ENCODE data around the gene CDC42EP2.

CDC42EP2 gene

GRCh38 chr11:65291613-65292012 lies 23.1 kb upstream of the CDC42EP2 start:
- peaks cover 50% of the 10 kb centered on the region for H3K36me3 Mint-ChIP-seq (ENCODE audit: low read depth)
- peaks cover 2% of the 10 kb centered on the region for H3K4me1 Mint-ChIP-seq (ENCODE audit: low read depth)
- H3K27ac Mint-ChIP-seq = no peak overlapping the region
- H3K4me3 Mint-ChIP-seq = no peak overlapping the region
- no peaks in the 10 kb centered on the region for H3K9me3 Mint-ChIP-seq
- no peaks in the 10 kb centered on the region for H3K27me3 Mint-ChIP-seq (ENCODE audit: low read depth)

GRCh38 chr11:65292890-65293289 lies 21.8 kb upstream of the CDC42EP2 start:
- no peak overlapping the region for H3K27ac Mint-ChIP-seq
- H3K9me3 Mint-ChIP-seq = no peaks in the 10 kb centered on the region
- peaks cover 2% of the 10 kb centered on the region for H3K4me1 Mint-ChIP-seq (ENCODE audit: low read depth)
- peaks cover 44% of the 10 kb centered on the region for H3K36me3 Mint-ChIP-seq (ENCODE audit: low read depth)
- H3K27me3 Mint-ChIP-seq (ENCODE audit: low read depth) = no peaks in the 10 kb centered on the region
- H3K4me3 Mint-ChIP-seq = no peak overlapping the region

GRCh38 chr11:65293909-65294381 lies 20.7 kb upstream of the CDC42EP2 start:
- Mint-ChIP-seq H3K9me3 (no peaks in the 10 kb centered on the region), H3K4me1 (ENCODE audit: low read depth) (peaks cover 2% of the 10 kb centered on the region), H3K27ac (no peak overlapping the region), H3K36me3 (ENCODE audit: low read depth) (peaks cover 44% of the 10 kb centered on the region), H3K4me3 (no peak overlapping the region), H3K27me3 (ENCODE audit: low read depth) (no peaks in the 10 kb centered on the region)

GRCh38 chr11:65295001-65295400 lies 19.7 kb upstream of the CDC42EP2 start:
- Mint-ChIP-seq H3K4me3 (no peak overlapping the region), H3K27me3 (ENCODE audit: low read depth) (no peaks in the 10 kb centered on the region), H3K27ac (no peak overlapping the region), H3K4me1 (ENCODE audit: low read depth) (peaks cover 2% of the 10 kb centered on the region), H3K9me3 (no peaks in the 10 kb centered on the region), H3K36me3 (ENCODE audit: low read depth) (peaks cover 38% of the 10 kb centered on the region)

- peaks cover 34% of the 10 kb centered on the region for H3K36me3 Mint-ChIP-seq (ENCODE audit: low read depth)
- H3K27me3 Mint-ChIP-seq (ENCODE audit: low read depth) = no peaks in the 10 kb centered on the region
- H3K27ac Mint-ChIP-seq = no peak overlapping the region
- H3K4me3 Mint-ChIP-seq = no peak overlapping the region
- no peaks in the 10 kb centered on the region for H3K4me1 Mint-ChIP-seq (ENCODE audit: low read depth)
- no peaks in the 10 kb centered on the region for H3K9me3 Mint-ChIP-seq
Measured at GRCh38 chr11:65295571-65296341, 18.9 kb upstream of the CDC42EP2 start.

- Mint-ChIP-seq H3K4me1 (ENCODE audit: low read depth) (no peaks in the 10 kb centered on the region), H3K9me3 (no peaks in the 10 kb centered on the region), H3K36me3 (ENCODE audit: low read depth) (peaks cover 28% of the 10 kb centered on the region), H3K27ac (no peak overlapping the region), H3K4me3 (no peak overlapping the region), H3K27me3 (ENCODE audit: low read depth) (no peaks in the 10 kb centered on the region)
Measured at GRCh38 chr11:65297026-65297672, 17.5 kb upstream of the CDC42EP2 start.

- Mint-ChIP-seq H3K27me3 (ENCODE audit: low read depth) (no peaks in the 10 kb centered on the region), H3K36me3 (ENCODE audit: low read depth) (peaks cover 24% of the 10 kb centered on the region), H3K4me1 (ENCODE audit: low read depth) (no peaks in the 10 kb centered on the region), H3K9me3 (no peaks in the 10 kb centered on the region), H3K27ac (no peak overlapping the region), H3K4me3 (no peak overlapping the region)
Measured at GRCh38 chr11:65298131-65298535, 16.5 kb upstream of the CDC42EP2 start.

GRCh38 chr11:65298655-65299179 lies 15.9 kb upstream of the CDC42EP2 start:
- H3K27me3 Mint-ChIP-seq (ENCODE audit: low read depth) = no peaks in the 10 kb centered on the region
- H3K4me1 Mint-ChIP-seq (ENCODE audit: low read depth) = no peaks in the 10 kb centered on the region
- peaks cover 22% of the 10 kb centered on the region for H3K36me3 Mint-ChIP-seq (ENCODE audit: low read depth)

GRCh38 chr11:65300621-65301275 lies 13.9 kb upstream of the CDC42EP2 start:
- Mint-ChIP-seq H3K27me3 (ENCODE audit: low read depth) (no peaks in the 10 kb centered on the region), H3K4me1 (ENCODE audit: low read depth) (no peaks in the 10 kb centered on the region), H3K9me3 (no peaks in the 10 kb centered on the region), H3K36me3 (ENCODE audit: low read depth) (peaks cover 12% of the 10 kb centered on the region), H3K27ac (no peak overlapping the region), H3K4me3 (no peak overlapping the region)

More at GRCh38 chr11:65298655-65299179, 15.9 kb upstream of the CDC42EP2 start:
- no peak overlapping the region for H3K4me3 Mint-ChIP-seq
- no peak overlapping the region for H3K27ac Mint-ChIP-seq
- H3K9me3 Mint-ChIP-seq = no peaks in the 10 kb centered on the region

GRCh38 chr11:65301491-65302329 lies 13.0 kb upstream of the CDC42EP2 start:
- Mint-ChIP-seq H3K4me3 (no peak overlapping the region), H3K36me3 (ENCODE audit: low read depth) (peaks cover 9% of the 10 kb centered on the region), H3K27me3 (ENCODE audit: low read depth) (no peaks in the 10 kb centered on the region), H3K4me1 (ENCODE audit: low read depth) (no peaks in the 10 kb centered on the region), H3K27ac (no peak overlapping the region), H3K9me3 (no peaks in the 10 kb centered on the region)

GRCh38 chr11:65303555-65303954 lies 11.1 kb upstream of the CDC42EP2 start:
- Mint-ChIP-seq H3K27me3 (ENCODE audit: low read depth) (no peaks in the 10 kb centered on the region), H3K4me3 (no peak overlapping the region), H3K36me3 (ENCODE audit: low read depth) (peaks cover 9% of the 10 kb centered on the region), H3K27ac (no peak overlapping the region), H3K4me1 (ENCODE audit: low read depth) (no peaks in the 10 kb centered on the region), H3K9me3 (no peaks in the 10 kb centered on the region)

GRCh38 chr11:65304110-65304509 lies 10.6 kb upstream of the CDC42EP2 start:
- H3K9me3 Mint-ChIP-seq = no peaks in the 10 kb centered on the region
- peaks cover 9% of the 10 kb centered on the region for H3K36me3 Mint-ChIP-seq (ENCODE audit: low read depth)
- no peak overlapping the region for H3K4me3 Mint-ChIP-seq
- H3K27me3 Mint-ChIP-seq (ENCODE audit: low read depth) = no peaks in the 10 kb centered on the region
- H3K4me1 Mint-ChIP-seq (ENCODE audit: low read depth) = no peaks in the 10 kb centered on the region
- H3K27ac Mint-ChIP-seq = no peak overlapping the region

- Mint-ChIP-seq H3K4me1 (ENCODE audit: low read depth) (no peaks in the 10 kb centered on the region), H3K4me3 (no peak overlapping the region), H3K27ac (no peak overlapping the region), H3K27me3 (ENCODE audit: low read depth) (no peaks in the 10 kb centered on the region), H3K36me3 (ENCODE audit: low read depth) (peaks cover 9% of the 10 kb centered on the region), H3K9me3 (no peaks in the 10 kb centered on the region)
Measured at GRCh38 chr11:65304613-65305012, 10.1 kb upstream of the CDC42EP2 start.

Measured in T-helper 1 cell treated with Interleukin-12 subunit alpha and Interleukin-12 subunit beta and Interleukin-4 antibody, amounts not matched to agents 30 μg/mL and 1 μg/mL, for 36 hours (primary cell).